Body of pancreas (tissue), 4 donors: Measurements from ENCODE around the gene MAEA.

Source experiments
- POLR2A ChIP-seq, 3 donors: fragments of 450-650 bp; IDR thresholded peaks; one replicate each; pipeline ENCODE4 v1.6.1; 2016; ENCODE audit warnings: antibody characterized with exemption in 3 of 3, mild to moderate bottlenecking in 2 of 3
- TF ChIP-seq, protein P1 (sequence below), 7 experiments: fragments of 450-650 bp in 4 of 7; fragments of 200-600 bp in 3 of 7; sonication (generic) in 3 of 7; IDR thresholded peaks; one replicate each; pipeline ENCODE4 v1.5.1; 2016 to 2019; ENCODE audit warnings: antibody characterized with exemption in 7 of 7

- TF ChIP-seq, protein P1, sequence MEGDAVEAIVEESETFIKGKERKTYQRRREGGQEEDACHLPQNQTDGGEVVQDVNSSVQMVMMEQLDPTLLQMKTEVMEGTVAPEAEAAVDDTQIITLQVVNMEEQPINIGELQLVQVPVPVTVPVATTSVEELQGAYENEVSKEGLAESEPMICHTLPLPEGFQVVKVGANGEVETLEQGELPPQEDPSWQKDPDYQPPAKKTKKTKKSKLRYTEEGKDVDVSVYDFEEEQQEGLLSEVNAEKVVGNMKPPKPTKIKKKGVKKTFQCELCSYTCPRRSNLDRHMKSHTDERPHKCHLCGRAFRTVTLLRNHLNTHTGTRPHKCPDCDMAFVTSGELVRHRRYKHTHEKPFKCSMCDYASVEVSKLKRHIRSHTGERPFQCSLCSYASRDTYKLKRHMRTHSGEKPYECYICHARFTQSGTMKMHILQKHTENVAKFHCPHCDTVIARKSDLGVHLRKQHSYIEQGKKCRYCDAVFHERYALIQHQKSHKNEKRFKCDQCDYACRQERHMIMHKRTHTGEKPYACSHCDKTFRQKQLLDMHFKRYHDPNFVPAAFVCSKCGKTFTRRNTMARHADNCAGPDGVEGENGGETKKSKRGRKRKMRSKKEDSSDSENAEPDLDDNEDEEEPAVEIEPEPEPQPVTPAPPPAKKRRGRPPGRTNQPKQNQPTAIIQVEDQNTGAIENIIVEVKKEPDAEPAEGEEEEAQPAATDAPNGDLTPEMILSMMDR (IDR thresholded peaks at IDR 0.05) = no peak
- no peak for TF ChIP-seq POLR2A (IDR thresholded peaks at IDR 0.05)
Measured at GRCh38 chr4:1297023-1297395, 7.3 kb downstream of the MAEA start.
